HG02973 (cell line): ENCODE data around the gene IFT27.
"Not testable (repeated sequence)": the region's sequence is repeated elsewhere in the genome, so short reads cannot be mapped to it uniquely, and the experiment has no call there.

Experiments
- ATAC-seq: cut with Tn5 transposase; IDR thresholded peaks from one replicate; pipeline ENCODE4 v1.9.1; 2021; ENCODE audit warnings: moderate library complexity; ENCODE audit not compliant: unreplicated experiment

Gene IFT27

DNA sequence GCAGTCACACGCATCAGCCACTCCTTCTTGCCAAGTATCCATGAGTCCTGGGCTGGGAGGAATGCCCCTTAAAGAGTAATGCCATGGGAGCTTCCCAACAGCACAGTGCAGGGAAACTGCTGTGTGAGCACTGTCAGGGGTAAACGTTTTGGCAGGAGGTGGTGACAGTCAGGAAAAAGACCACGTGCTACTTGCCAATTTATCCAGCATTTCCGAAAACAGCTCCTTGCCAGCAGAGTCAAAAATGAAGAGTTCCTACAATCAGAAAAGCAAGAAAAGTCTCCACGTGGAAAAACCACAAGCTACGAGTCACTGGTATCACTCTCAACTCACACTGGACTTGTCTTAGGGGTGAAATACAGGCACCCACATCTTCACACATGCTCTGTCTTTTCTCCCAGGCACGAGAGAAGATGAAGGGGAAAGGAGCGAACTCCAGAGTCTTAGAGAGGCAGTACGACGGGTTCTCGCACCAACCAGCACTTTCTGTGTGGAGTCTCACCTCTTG, 9.9 kb downstream of the IFT27 start:
- ATAC-seq: no peak

DNA sequence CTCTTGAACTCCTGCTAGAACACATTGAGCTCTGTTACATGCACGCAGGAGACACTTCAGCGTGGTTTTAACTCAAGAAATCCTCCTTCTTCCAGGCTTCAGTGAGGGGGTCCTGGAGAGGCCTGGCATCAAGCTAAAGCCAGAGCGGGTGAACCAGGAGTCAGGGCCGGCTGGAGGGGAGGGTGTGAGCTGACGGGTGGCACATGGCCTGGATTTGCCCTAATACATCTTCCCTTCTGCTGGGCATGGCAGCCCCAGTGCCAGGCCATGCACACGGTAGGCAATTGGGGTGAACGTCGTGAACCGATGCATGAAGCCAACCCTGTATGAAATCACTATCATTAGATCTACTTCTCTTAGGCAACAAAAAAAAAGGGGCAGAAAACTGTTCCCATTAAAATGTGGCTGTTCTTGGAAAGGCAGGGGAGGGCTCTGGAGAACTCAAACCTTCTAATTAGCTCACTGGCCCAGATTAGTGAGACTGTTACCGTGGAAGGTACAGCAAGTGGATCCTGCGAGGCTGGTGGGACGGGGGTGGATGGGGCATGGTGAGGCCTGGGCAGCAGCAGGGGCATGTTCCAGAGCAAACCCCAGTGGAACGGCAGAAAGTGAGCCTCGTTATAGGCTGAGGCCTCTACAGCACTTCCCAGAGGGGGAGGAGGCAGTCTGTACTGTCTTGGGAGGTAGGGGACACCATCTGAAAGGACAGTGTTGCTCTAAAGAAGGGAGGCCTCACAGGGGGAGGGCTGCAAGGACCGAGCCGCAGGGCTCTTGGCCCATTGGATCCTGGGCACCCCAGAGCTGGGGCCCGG, 10.6 kb downstream of the IFT27 start:
- ATAC-seq: no peak

DNA sequence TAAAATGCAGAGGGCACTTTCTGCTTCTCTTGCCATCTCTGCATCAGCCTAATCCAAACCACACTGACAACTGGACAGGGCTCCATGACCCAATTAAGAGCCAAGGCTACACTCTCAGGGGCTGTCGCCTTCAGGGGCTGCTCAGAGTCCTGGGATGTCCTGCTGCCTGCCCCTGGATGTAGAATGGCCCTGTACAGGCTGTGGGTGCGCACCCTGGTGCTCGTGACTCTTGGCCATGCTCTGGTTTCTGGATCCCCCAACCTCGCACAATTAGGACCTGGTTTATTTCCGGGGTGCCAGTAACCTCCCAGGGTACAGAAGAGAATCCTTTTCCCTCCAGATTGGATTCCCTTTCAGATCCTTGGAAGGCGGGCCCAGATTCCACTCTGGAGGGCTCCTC, 11.3 kb downstream of the IFT27 start:
- ATAC-seq: no peak

DNA sequence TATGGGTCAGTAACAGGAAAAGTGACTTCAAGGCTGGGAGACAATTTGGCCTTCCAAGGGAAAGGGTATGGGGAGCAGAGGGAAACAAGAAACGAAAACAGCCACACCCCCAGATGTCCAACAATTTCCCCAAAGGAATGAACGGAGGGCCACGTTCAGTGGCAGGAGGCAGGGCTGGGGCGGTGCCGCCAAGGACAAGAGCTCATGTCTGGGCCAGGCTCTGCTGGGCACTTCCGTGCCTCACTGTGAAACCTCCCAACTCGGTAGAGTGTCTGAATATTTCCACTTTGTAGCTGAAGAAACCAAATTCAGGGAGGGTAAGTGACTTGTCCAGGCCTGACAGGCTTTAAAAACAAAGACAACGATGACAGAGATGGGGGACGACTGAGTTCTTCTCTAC, 11.9 kb downstream of the IFT27 start:
- ATAC-seq: no peak

DNA sequence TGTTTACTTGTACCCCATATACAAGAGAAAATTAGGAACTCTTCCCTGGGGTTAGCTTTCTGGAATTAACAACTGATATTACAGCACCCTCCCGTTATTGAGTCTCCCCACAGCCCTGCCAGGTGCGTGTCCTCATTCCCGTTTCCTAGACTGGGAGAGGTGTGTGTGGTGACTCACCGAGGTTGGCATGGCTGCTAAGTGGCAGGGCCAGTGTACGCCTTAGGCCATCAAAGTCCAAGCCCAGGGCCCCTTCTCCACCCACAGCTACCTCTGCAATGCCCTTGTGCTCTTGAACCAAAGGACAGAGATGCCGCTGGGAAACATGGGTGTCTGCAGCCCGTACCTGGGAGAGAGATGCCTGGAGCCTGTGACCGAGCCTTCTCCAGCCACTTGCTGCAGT, 12.3 kb downstream of the IFT27 start:
- ATAC-seq: no peak

DNA sequence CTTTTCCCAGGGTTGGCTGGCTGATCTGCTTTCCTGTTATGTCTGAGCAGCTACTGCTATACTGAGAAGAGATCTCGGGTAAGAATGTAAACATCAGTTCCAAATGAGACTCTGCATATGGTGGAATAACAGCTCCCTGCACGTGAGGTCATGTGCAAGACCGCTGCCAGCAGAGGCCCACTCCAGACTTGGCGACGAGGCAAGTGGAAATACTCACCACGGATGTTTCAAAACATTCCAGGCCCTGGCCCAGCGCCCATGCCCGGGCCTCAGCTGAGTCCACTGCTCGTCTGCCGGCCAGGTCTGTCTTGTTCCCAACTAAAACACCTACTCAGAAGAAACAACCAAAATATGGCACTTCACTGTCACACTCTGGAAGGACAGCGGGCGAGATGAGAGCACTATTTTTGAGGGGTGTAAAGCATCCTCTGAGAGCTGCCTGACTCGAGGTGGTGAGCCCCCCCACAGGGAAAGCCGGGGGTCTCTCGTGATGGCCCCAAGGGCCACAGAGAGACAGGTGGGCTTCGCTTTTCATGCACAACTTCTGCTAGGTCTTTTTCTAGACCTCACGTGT, 13.1 kb downstream of the IFT27 start:
- ATAC-seq: no peak

DNA sequence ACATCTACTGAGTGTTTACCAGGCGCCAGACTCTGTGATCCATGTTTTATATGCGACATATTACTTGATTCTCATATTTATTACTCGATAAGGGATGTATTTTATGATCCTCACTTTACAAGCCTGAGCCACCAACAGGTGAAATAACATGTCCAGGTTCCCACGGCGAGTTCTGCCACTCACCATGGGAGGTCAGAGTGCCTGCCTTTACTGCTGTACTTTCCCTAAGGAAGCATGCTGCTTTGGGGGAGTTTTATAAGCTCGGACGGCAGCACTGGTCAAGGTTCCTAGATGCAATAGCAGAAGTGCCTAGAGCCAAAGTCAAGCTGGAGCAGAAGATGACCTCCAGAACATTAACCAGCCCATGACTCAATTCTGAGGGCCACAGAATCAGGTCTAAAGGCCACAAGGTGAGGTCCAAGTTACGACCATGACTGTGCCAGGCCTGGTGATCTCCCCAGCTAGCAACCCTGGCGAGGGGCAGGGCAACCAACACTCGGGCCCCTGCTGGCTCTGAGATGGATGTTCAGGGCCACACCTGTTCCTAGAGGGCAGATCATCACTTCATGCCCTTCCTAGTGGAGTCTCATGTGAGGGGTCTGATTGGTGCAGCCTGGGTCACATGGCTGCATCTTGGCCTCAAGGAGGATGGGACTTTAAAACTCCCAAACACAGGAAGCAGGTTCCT, 14.2 kb downstream of the IFT27 start:
- ATAC-seq: no peak

DNA sequence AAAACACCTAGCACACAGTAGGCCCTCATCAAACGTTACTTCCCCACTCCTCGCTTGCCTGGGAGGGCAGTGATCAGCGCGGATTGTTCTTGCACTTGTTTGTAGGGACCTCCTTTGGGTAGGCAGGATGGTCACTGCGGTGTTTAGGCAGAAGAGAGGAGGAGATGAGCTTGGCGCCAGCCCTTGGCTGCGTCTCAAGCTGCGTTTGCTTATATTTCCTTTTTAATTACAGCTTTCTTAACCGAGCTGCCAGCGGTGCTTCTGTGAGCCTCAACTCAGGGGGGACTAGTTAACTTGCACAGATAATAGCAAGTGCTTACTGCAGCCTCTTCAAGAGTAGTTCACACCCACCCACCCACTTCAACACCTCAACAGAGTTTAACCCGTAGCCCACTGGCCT, 15.1 kb downstream of the IFT27 start:
- ATAC-seq: no peak

DNA sequence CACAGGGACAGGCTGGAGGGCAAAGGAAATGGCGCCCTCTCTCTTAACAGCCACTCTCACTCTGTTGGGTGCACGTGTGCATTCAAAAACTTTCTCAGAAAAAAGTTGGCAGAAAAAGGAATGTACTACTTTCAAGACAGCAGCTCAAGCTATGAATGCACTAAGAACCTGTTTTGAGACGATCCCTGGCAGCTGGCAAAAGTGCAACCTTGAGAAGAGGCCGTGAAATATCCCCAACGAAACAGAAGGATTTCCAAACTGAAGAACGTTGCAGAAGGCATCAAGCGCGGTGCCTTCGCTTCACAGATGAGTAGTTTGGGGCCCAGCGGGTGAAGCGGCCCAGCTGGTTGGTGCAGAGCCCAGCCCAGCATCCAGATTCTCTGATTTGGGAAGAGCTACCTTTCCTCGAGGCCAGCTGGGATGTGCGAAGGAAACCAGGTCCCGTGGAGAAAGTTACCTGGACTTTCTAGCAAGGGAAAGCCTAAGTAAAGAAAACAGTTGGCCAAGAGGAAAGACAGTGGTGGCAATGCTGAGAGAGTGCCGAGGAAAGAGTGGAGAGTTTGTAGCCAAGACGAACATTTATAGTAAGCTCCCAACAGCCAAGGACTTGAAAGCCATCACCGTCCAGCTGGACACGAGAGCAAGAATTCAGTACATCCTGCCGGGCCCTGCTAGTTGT, 16.3 kb downstream of the IFT27 start:
- no peak for ATAC-seq

DNA sequence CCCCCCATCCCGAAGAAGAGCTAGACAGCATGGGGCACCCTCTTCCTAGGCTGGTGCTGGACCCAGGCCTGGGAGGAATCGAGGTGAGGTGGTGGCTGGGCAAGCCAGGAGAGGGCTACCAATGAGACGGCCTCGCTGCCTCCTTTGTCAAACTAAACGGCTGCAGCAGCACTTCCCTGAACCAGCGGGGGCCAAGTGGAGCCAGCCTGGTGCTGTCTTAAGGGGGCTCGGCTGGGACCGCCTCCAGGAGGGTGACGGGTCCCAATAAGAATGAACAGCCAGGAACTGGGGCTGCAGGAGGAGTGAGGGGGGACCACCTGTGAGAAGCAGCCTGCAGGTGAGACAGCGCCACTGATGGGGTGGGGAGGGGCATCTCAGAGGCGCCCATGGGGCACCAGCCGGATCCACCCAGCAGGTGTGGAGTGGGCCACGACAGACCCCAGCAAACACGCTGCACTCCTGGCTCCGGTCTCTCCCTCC, 17.1 kb downstream of the IFT27 start:
- no peak for ATAC-seq

DNA sequence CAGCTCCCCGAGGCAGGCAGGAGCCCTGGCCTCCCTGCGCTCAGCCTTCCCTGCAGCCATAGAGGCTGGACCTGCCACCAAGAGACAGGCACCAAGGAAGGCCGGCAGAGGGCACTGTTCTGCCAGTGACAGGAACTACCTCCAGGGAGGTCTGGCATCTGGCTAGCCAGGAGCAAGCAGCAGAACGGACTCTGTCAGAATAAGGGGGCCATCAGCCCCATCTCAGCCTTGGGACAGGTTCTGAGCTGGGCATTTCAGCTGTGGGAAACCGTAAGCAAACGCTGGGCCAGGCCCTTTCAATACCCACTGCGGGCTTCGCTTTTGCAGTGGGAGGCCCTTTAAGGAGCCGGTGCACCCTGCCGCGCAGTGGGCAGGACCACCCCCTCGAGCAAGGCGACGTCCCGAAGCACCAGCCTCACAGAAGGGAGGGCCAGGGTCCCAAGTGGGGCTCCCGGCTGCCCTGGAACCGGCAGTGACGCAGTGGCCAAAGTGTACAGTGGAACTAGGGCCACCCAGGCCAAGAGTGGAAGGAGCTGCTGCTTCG, 18.2 kb downstream of the IFT27 start:
- no peak for ATAC-seq

DNA sequence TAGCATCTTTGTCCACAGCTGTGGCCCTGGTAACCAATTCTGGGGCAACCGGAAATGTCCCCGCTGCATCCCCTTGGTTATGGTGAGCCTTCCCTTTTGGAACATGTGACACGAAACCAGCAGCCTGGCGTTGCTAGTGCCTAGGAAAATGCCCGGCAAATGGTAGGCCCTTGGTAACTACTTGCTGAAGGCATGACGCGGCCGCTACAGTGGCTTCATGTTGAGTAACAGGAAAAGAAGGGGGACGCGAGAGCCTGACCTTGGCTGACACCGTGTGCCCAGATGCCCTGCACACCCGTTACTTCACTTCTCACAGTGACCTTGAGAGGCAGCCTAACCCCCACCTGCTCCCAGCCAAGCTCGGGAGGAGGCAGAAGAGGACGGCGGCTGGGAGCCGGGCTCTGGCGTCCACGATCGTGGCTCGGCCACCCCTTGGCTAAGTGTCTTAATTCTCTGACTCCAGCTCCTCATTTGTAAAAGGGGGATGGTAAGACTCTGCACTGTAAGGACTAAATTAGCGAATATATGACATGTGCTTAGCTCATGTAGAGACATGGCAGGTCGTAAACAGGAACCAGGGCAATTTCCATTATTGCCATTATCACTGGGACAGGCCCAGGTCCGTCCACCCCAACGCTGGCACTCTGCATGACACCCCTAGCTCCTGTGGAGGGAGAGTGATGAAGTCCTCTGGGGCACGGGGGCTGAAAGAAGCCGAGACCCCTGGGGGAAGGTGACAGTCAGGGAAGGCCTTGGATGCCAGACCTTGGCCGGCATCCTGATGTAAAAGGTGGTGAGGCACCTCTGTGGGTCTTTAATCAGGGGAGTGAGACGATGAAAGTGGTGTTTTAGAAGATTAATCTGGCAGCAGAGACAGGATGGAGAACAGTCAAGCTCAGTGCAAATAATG, 18.9 kb downstream of the IFT27 start:
- no peak for ATAC-seq

DNA sequence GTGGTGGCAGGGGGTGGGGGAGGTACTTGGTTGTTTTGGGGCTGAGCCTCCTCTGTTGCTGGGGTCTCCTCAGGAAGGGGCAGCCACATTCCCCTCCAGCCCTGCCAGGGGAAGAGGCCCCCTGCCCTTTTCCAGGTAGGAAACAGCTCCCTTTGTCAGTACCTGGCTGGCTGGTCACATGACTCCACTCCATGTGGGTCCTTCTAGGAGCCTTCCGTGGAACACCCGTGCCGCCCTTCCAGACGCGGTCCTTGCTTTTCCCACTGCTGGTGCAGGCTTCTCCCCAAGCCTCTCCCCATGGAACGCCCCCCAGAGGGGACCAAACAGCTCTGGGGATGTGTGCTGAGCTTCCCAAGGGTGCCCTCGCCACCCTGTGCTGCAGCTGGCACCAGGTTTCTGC, 19.9 kb downstream of the IFT27 start:
- no peak for ATAC-seq

DNA sequence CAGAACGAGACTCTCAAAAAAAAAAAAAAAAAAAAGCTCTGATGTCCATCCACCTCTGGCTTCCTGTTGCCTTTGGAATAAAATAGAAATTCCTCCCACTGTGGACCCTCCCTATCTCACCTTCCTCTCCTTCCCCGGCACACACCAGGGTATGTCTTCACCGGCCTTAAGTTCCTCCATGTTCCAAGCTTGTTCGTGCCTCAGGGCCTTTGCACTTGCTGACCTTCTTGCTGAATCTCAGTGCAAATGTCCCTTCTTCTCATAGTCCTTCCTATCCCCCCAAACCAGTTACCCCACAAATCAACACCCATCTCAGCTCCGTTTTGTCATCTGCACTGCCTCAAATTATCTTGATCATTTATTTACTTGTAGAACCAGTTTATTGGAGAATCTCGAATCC, 20.6 kb downstream of the IFT27 start:
- no peak for ATAC-seq

DNA sequence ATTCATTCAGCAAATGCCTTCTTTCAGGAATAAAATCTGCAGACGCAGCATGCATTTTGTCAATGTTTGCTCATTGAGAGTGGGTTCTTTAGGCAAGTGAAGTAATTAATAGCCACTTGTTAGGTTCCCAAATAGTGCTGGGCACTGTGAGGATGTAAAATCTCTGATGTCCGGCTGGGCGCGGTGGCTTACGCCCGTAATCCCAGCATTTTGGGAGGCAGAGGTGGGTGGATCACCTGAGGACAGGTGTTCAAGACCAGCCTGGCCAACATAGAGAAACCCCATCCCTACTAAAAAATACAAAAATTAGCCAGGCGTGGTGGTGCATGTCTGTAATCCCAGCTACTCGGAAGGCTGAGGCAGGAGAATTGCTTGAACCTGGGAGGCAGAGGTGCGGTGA, 21.0 kb downstream of the IFT27 start:
- not testable (repeated sequence) for ATAC-seq

DNA sequence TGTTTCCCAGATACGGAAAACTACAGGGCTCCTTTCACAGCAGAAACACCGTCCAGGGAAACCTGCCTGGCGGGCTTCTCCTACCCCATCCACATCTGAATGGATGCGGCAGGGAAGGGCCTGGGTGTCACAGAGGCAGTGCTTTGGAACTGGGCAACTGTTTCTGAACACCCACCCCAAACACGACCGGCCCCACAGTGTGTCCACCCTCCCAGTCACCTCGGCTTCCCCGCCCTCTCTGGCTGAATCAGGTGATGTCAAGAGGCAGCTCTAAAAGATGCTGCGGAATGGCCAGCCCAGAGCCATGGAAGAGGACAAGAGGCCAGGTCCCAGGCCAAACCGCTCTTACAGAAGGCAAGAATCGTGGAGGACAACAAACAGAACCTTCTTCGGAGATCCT, 22.0 kb downstream of the IFT27 start:
- no peak for ATAC-seq

DNA sequence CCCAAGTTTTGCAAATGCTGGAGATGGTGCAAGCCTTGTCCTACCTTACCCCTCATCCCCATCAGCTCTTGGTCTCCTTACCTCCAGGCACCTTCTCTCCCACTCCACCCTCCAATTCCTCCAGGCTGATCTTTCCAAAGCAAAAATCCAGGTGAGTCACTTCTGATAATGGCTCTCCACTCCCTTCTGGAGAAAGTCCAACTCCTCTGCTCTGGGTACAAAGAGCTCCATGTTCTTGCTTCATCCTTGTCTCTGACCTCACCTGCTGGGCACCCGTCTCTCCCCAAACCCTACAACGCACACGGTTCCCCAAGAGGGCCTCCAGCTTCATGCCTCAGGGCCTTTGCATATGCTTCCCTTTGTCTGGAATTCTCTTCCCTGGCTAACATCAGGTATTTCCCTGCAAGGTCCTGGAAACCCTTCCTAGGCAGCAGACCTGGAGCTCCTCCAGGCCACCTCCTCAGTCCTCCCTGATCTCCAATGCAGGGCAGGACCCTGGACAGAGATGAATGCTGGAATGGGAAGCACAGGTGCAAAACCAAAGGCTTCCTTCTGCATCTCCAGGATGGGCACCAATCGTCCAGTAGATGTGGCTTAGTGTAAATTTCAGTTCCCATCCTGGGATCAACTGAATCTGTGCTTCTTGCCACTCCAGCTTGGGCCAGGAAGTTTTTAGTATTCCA, 22.7 kb downstream of the IFT27 start:
- ATAC-seq: no peak

DNA sequence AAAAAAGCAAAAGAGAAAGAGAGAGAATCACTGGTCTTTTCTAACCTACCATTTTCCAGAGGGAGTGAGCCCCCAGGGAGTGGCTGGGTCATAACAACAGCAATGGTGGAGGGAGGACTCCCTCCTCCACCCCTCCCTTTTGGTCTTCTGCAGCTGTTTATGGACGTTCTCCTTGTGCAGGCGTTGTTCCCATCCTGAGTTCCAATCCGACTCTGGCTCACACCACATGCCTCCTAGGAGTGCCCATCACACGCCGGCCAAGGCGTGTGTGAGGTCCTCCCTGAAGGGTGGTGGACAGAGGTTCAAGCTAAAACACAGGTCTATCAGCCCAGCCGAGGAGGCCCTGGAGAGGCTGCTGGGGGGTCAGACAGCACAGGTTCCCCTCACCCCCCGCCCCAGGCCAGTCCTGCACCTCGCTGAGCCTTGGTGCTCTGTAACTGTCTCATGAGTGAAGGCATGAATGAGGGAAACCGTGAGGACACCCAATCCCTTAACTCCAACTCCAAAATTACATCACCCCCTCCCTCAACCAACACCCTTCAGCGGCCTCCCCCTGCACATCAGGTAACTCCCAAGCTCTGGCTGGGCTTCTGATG, 29.4 kb downstream of the IFT27 start:
- no peak for ATAC-seq
